Activated CD8-positive, alpha-beta T cell treated with anti-CD3 and anti-CD28 coated beads for 36 hours (primary cell): ENCODE measurements around the gene LRP1B. TPM values are rescaled to one million over a fixed set of nuclear protein-coding genes. Genes with fewer than 3 reads are reported as not detected.

Experiments used
- ATAC-seq: fragments of 200-7000 bp; cut with Tn5 transposase; one replicate; pipeline ENCODE4 v1.10.0; 2021; ENCODE audit warnings: mild to moderate bottlenecking, moderate library complexity
- CTCF ChIA-PET: fragments of 350-600 bp; sonication (Branson Sonifier 250); formaldehyde crosslinking; loops from one replicate; lab custom pipeline; 2021; ENCODE audit warnings: antibody characterized with exemption; lab: Charles Lee
- POLR2A ChIA-PET: fragments of 350-600 bp; sonication (Branson Sonifier 250); formaldehyde crosslinking; loops from one replicate; lab custom pipeline; 2021; ENCODE audit warnings: antibody characterized with exemption; lab: Charles Lee
- DNase-seq: peaks from one replicate; pipeline ENCODE4 v3.0.0-alpha.2; 2020
- H3K27ac Mint-ChIP-seq: one replicate; pipeline ENCODE4 v1.8.0; 2021; ENCODE audit warnings: mild to moderate bottlenecking, mixed read lengths
- H3K27me3 Mint-ChIP-seq: one replicate; pipeline ENCODE4 v1.8.0; 2021; ENCODE audit warnings: mixed read lengths
- H3K36me3 Mint-ChIP-seq: one replicate; pipeline ENCODE4 v1.8.0; 2021; ENCODE audit warnings: low read depth, mixed read lengths
- H3K4me1 Mint-ChIP-seq: one replicate; pipeline ENCODE4 v1.8.0; 2021; ENCODE audit warnings: low read depth, mixed read lengths
- H3K4me3 Mint-ChIP-seq: one replicate; pipeline ENCODE4 v1.8.0; 2021; ENCODE audit warnings: mild to moderate bottlenecking, moderate library complexity, mixed read lengths
- H3K9me3 Mint-ChIP-seq: one replicate; pipeline ENCODE4 v1.8.0; 2021; ENCODE audit warnings: mixed read lengths
- intact Hi-C: fragments of 100-400 bp; cut with micrococcal nuclease; formaldehyde crosslinking; loops from one replicate; pipeline ENCODE4 v1.10.0; 2022
- total RNA-seq, 2 experiments: library from RNA; stranded (reverse); gene quantifications; one replicate each; pipeline ENCODE4 v1.2.3, GENCODE V29; 2021
- TF ChIP-seq, protein P1 (sequence below): fragments of 200-600 bp; IDR thresholded peaks from one replicate; pipeline ENCODE4 v1.8.0; 2022; ENCODE audit warnings: antibody characterized with exemption, mild to moderate bottlenecking

LRP1B gene
- total RNA-seq, 2 experiments from 2014 or later = not detected

DNA sequence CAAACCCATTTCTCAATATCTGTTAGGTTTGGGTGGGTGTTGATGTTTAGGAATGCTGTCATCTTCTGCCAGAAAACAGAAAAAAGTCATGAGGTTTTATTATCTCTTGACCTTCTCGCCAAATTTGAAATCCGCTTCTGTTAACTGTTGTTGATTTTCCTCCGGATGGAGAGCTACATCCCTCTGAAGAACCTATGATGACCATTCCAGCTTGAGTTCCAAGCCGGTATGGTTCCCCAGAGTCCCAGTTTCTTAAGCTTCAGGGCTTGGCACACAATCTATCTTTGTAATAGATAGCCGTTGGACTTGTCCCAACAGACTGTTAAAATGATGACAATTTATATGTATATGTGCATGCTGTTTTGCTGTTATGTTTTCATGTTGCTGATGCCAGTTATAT, 1201.0 kb downstream of the LRP1B start:
- intact Hi-C loops = no loop called here
- H3K4me3 Mint-ChIP-seq = no peak overlapping the region
- DNase-seq = no peak
- no peaks in the 10 kb centered on the region for H3K36me3 Mint-ChIP-seq
- no peak for ATAC-seq
- H3K27ac Mint-ChIP-seq = no peak overlapping the region
- H3K4me1 Mint-ChIP-seq = no peaks in the 10 kb centered on the region
- TF ChIP-seq, protein P1, sequence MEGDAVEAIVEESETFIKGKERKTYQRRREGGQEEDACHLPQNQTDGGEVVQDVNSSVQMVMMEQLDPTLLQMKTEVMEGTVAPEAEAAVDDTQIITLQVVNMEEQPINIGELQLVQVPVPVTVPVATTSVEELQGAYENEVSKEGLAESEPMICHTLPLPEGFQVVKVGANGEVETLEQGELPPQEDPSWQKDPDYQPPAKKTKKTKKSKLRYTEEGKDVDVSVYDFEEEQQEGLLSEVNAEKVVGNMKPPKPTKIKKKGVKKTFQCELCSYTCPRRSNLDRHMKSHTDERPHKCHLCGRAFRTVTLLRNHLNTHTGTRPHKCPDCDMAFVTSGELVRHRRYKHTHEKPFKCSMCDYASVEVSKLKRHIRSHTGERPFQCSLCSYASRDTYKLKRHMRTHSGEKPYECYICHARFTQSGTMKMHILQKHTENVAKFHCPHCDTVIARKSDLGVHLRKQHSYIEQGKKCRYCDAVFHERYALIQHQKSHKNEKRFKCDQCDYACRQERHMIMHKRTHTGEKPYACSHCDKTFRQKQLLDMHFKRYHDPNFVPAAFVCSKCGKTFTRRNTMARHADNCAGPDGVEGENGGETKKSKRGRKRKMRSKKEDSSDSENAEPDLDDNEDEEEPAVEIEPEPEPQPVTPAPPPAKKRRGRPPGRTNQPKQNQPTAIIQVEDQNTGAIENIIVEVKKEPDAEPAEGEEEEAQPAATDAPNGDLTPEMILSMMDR = no peak
- H3K9me3 Mint-ChIP-seq = peaks cover 5% of the 10 kb centered on the region
- CTCF ChIA-PET = no interaction called here
- POLR2A ChIA-PET = no interaction called here
- H3K27me3 Mint-ChIP-seq = no peaks in the 10 kb centered on the region

DNA sequence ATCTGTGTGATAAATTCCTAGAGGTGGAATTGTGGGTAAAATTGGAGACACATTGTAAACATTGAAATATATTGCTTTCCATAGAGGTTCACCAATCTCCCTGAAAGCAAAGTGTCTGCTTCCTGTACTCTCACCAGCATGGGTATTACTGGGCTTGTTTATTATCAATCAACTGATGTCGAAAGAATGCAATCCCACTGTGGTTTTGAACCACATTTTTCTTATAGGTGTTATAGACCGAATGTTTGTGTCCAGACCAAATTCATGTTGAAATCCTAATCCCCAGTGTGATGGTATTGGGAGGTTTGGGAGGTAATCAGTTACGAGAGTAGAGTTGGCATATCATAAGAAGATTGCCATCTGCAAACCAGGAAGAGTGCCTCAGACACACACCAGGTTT, 1212.4 kb downstream of the LRP1B start:
- Mint-ChIP-seq H3K4me1 (no peaks in the 10 kb centered on the region), H3K27me3 (no peaks in the 10 kb centered on the region), H3K36me3 (no peaks in the 10 kb centered on the region), H3K27ac (no peak overlapping the region), H3K9me3 (peaks cover 16% of the 10 kb centered on the region), H3K4me3 (no peak overlapping the region)
- DNase-seq (no peak), ATAC-seq (no peak)
- CTCF ChIA-PET = no interaction called here
- TF ChIP-seq, protein P1 = no peak
- intact Hi-C loops = no loop called here
- POLR2A ChIA-PET = no interaction called here

DNA sequence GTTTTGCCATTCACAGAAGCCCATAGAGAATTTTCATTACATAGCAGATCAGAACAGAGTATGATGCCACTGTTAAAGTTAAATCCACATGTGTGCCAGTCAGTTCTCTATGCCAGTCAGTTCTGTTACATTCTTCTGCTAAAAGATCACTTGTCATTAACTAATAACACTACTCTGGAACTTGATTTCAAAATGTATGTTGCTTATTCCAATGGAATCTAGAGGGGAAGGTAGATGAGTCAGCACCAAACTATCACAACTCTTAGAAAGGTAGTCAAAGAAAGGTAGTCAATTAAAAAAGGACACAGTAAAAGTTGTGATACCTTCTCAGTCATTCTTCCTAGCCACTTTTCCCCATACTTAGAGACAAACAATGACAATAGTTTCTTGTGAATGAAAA, 1214.4 kb downstream of the LRP1B start:
- CTCF ChIA-PET = no interaction called here
- no peak for DNase-seq
- no peaks in the 10 kb centered on the region for H3K27me3 Mint-ChIP-seq
- no peaks in the 10 kb centered on the region for H3K4me1 Mint-ChIP-seq
- H3K9me3 Mint-ChIP-seq = peaks cover 16% of the 10 kb centered on the region
- no peak for ATAC-seq
- TF ChIP-seq, protein P1 = no peak
- intact Hi-C loops = no loop called here
- H3K27ac Mint-ChIP-seq = no peak overlapping the region
- no peaks in the 10 kb centered on the region for H3K36me3 Mint-ChIP-seq
- POLR2A ChIA-PET = no interaction called here
- no peak overlapping the region for H3K4me3 Mint-ChIP-seq

DNA sequence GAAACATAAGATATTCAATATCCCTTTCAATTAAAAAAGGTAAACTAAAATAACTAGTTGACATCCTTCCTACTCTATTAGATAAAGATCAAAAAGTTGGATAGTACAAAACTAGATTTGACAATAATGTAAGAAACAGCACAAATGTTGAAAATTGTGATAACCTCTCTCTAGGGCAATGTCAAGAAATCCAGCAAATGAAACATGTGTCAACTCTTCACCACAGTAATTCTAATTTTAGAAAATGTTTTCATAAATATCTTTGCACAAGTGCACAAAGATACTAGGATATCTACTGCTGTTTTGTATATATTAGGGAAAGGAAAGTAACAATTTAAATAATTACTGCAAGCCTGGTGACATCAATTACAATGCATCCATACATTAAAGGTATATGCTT, 1220.1 kb downstream of the LRP1B start:
- ChIA-PET POLR2A (no interaction called here), CTCF (no interaction called here)
- Mint-ChIP-seq H3K4me3 (no peak overlapping the region), H3K27me3 (no peaks in the 10 kb centered on the region), H3K9me3 (peaks cover 7% of the 10 kb centered on the region), H3K36me3 (no peaks in the 10 kb centered on the region), H3K4me1 (no peaks in the 10 kb centered on the region), H3K27ac (no peak overlapping the region)
- ATAC-seq (no peak), DNase-seq (no peak)
- intact Hi-C loops = no loop called here
- TF ChIP-seq, protein P1 = no peak

DNA sequence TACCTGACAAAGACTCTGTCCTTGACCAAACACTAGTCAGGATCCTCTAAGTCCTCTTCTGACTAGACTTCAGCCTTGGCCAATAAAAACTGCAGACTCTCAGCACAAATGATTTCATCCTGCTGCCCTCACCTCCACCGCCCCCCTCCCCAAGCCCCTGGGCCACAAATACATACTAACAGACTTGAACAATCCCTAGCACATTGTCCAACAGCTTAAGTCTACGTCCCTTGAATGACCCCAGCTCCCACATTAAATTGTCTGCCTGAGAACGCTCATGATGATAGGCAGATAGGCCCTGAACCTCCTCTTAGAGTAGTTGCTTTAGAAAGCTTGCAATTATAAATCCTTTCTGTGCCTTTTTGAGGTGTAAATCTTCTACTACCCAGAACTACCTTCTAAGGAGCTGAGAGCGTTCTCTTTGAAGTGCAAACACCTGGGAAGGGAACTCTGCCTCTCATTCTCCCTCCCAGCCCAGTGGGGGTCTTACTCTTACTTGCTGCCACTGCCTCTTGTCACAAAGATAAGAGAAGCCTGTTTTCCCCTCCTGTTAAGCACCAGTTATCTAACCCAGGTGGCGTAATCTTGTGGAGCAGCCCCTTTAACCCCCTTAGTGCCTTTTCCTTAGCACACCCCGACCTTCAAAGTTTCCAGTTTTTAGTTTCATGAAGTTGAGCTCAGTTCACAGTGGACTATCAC, 1225.6 kb downstream of the LRP1B start:
- no peak overlapping the region for H3K4me3 Mint-ChIP-seq
- peaks cover 5% of the 10 kb centered on the region for H3K9me3 Mint-ChIP-seq
- ChIA-PET CTCF (no interaction called here), POLR2A (interaction anchor here (0.8 kb wide), 1 partner anchor 24 kb away, joined by 3 read pairs; no protein-coding TSS in a partner anchor)
- intact Hi-C loops = no loop called here
- no peaks in the 10 kb centered on the region for H3K36me3 Mint-ChIP-seq
- no peaks in the 10 kb centered on the region for H3K27me3 Mint-ChIP-seq
- TF ChIP-seq, protein P1 = no peak
- no peak for ATAC-seq
- no peaks in the 10 kb centered on the region for H3K4me1 Mint-ChIP-seq
- no peak overlapping the region for H3K27ac Mint-ChIP-seq
- no peak for DNase-seq
